Measurements from ENCODE around the gene NUTF2. TPM values are rescaled to one million over a fixed set of nuclear protein-coding genes. Genes with fewer than 3 reads are reported as not detected.

Gene NUTF2
- total and polyA plus RNA-seq, 2 of the 4 experiments (the other 2 are of a cell fraction): 42.7 to 361 TPM

GRCh38 chr16:67907397-67908180 lies 60.9 kb downstream of the NUTF2 start:
- ChIA-PET CTCF (no interaction called here), POLR2A (ENCODE audit: unreplicated experiment) (no interaction called here)
- Histone ChIP-seq H3K4ac (ENCODE audit: low read depth, low read length) (no peak overlapping the region), H3K9ac (ENCODE audit: low read depth, low read length) (no peak overlapping the region), H4K5ac (ENCODE audit: low read depth, low read length) (no peak overlapping the region), H2BK20ac (ENCODE audit: low read depth, low read length) (no peak overlapping the region), H2AFZ (replicated peaks; ENCODE audit: low read length, poor library complexity) (no peak overlapping the region), H3K4me2 (ENCODE audit: low read depth, low read length) (no peak overlapping the region), H3K4me1 (ENCODE audit: control insufficient read depth, insufficient read depth, low read length) (peaks cover 2% of the 10 kb centered on the region; the same call in 1 of the 2 replicates), H3K18ac (ENCODE audit: low read depth, low read length) (no peak overlapping the region), H2BK120ac (ENCODE audit: low read depth, low read length) (no peak overlapping the region), H3K27ac (ENCODE audit: insufficient read depth, low read length) (no peak overlapping the region), H2BK15ac (ENCODE audit: low read depth, low read length) (no peak overlapping the region), H3K27me3 (ENCODE audit: control insufficient read depth, insufficient read depth, low read length) (no peaks in the 10 kb centered on the region), H3K9me3 (ENCODE audit: control insufficient read depth, insufficient read depth, low read length) (no peaks in the 10 kb centered on the region), H3K23ac (ENCODE audit: low read depth, low read length) (no peak overlapping the region), H2AK5ac (ENCODE audit: low read depth, low read length) (no peak overlapping the region), H3K4me3 (ENCODE audit: insufficient read depth, low read depth, low read length) (no peak overlapping the region), H3K56ac (ENCODE audit: extremely low read depth, insufficient read depth, low read length) (no peak overlapping the region), H2AK9ac (replicated peaks; ENCODE audit: low read depth, low read length, poor library complexity) (no peak overlapping the region), H4K8ac (ENCODE audit: low read depth in 2 of 2, low read length in 2 of 2) (no peak overlapping the region), H4K91ac (ENCODE audit: insufficient read depth, low read depth, low read length) (no peak overlapping the region), H3K9me1 (ENCODE audit: insufficient read depth, low read length) (peaks cover 15% of the 10 kb centered on the region; the same call in 1 of the 2 replicates), H3K79me1 (ENCODE audit: low read depth in 1 of 2, low read length in 2 of 2) (peaks cover 9 to 59% of the 10 kb centered on the region in 2 experiments; a peak in 3 of 4 replicates), H4K20me1 (ENCODE audit: insufficient read depth, low read length) (peaks cover 25% of the 10 kb centered on the region; the same call in 1 of the 2 replicates), H2BK5ac (ENCODE audit: low read depth, low read length, poor library complexity, severe bottlenecking) (no peak overlapping the region), H3K36me3 (ENCODE audit: control insufficient read depth, insufficient read depth, low read length) (peaks cover 35% of the 10 kb centered on the region), H3K14ac (replicated peaks; ENCODE audit: low read depth, low read length) (no peak overlapping the region)
- BruUV-seq (replicated peaks): no TSS peak
- WGBS, 2 experiments (ENCODE audit: extremely low coverage in 2 of 2, insufficient read length in 1 of 2): 91% methylated on average over 4 of the region's 11 CpGs; no CpG with 5 or more reads in 1 of the 2 experiments
- dilution Hi-C loops (cut with HindIII; ENCODE audit: low sequenced_read_pairs, unreplicated experiment): no loop called here
- DNase-seq (no peak), ATAC-seq (ENCODE audit: low read depth) (no peak)
- intact Hi-C loops (cut with micrococcal nuclease): no loop called here
- in situ Hi-C loops (cut with MboI; ENCODE audit: low sequenced_read_pairs): no loop called here
- TF ChIP-seq, protein P1, sequence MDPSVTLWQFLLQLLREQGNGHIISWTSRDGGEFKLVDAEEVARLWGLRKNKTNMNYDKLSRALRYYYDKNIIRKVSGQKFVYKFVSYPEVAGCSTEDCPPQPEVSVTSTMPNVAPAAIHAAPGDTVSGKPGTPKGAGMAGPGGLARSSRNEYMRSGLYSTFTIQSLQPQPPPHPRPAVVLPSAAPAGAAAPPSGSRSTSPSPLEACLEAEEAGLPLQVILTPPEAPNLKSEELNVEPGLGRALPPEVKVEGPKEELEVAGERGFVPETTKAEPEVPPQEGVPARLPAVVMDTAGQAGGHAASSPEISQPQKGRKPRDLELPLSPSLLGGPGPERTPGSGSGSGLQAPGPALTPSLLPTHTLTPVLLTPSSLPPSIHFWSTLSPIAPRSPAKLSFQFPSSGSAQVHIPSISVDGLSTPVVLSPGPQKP (IDR thresholded peaks at IDR 0.05; ENCODE audit: borderline replicate concordance, low read depth, low read length): no peak
- no peak for TF ChIP-seq MAZ (IDR thresholded peaks at IDR 0.05; ENCODE audit: borderline replicate concordance, low read depth, low read length)
- TF ChIP-seq, protein P2, sequence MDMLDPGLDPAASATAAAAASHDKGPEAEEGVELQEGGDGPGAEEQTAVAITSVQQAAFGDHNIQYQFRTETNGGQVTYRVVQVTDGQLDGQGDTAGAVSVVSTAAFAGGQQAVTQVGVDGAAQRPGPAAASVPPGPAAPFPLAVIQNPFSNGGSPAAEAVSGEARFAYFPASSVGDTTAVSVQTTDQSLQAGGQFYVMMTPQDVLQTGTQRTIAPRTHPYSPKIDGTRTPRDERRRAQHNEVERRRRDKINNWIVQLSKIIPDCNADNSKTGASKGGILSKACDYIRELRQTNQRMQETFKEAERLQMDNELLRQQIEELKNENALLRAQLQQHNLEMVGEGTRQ (IDR thresholded peaks at IDR 0.05; ENCODE audit: low read depth, low read length): no peak
- TF ChIP-seq RCOR1 (IDR thresholded peaks at IDR 0.05; ENCODE audit: insufficient replicate concordance, low read length): no peak
- no peak for TF ChIP-seq BHLHE40 (IDR thresholded peaks at IDR 0.05; ENCODE audit: low read depth, low read length)
- TF ChIP-seq CHD1 (IDR thresholded peaks at IDR 0.05; ENCODE audit: low read depth, low read length): no peak
- no peak for TF ChIP-seq RFX5 (IDR thresholded peaks at IDR 0.05; ENCODE audit: low read depth, low read length)
- TF ChIP-seq CTCF (conservative IDR thresholded peaks at IDR 0.05; ENCODE audit: low read depth, low read length): no peak
- TF ChIP-seq FOS (IDR thresholded peaks at IDR 0.05; ENCODE audit: low read depth, low read length): no peak
- no peak for TF ChIP-seq MXI1 (IDR thresholded peaks at IDR 0.05; ENCODE audit: borderline replicate concordance, low read depth, low read length)
- no peak for TF ChIP-seq SMC3 (IDR thresholded peaks at IDR 0.05; ENCODE audit: low read depth, low read length)
- TF ChIP-seq RAD21 (IDR thresholded peaks at IDR 0.05; ENCODE audit: low read length): no peak
- no peak for TF ChIP-seq CEBPB (IDR thresholded peaks at IDR 0.05; ENCODE audit: low read depth, low read length)
- no peak for TF ChIP-seq POLR2A (IDR thresholded peaks at IDR 0.05; ENCODE audit: low read depth, low read length)
- no peak for TF ChIP-seq MAFK (IDR thresholded peaks at IDR 0.05; ENCODE audit: low read depth, low read length)
